ENCODE measurements around the gene STC2. TPM values are rescaled to one million over a fixed set of nuclear protein-coding genes. Genes with fewer than 3 reads are reported as not detected.

Gene STC2
- total and polyA plus RNA-seq, 4 donors, result 0.79 to 2.2 (median 1.8) TPM

- H3K27me3 ChIP-seq (ENCODE audit: control insufficient read depth, insufficient read depth, low read length), result peaks cover 5% of the 10 kb centered on the region
- WGBS (ENCODE audit: insufficient coverage), result 78% methylated on average over 7 of the region's 12 CpGs
- DNase-seq (ENCODE audit: low read depth in 4 of 6, low spot score in 6 of 6), result no peak
- H3K27ac ChIP-seq (ENCODE audit: low read depth, low read length), result no peak overlapping the region
- H3K36me3 ChIP-seq (ENCODE audit: control insufficient read depth, insufficient read depth, low read length), result peaks cover 4% of the 10 kb centered on the region
- no peaks in the 10 kb centered on the region for H3K9me3 ChIP-seq (ENCODE audit: control insufficient read depth, insufficient read depth, low read length)
- peaks cover 35% of the 10 kb centered on the region for H3K4me1 ChIP-seq (ENCODE audit: control insufficient read depth, insufficient read depth, low read length)
- H3K4me3 ChIP-seq (ENCODE audit: low read depth, low read length), result no peak overlapping the region
These were observed 13.9 kb downstream of the STC2 start for GRCh38 chr5:173314166-173314952.

GRCh38 chr5:173313351-173313801, 14.8 kb downstream of the STC2 start:
- WGBS (ENCODE audit: insufficient coverage), result 64% methylated on average over 1 of the region's 3 CpGs
- Histone ChIP-seq H3K4me3 (ENCODE audit: low read depth, low read length) (no peak overlapping the region), H3K27ac (ENCODE audit: low read depth, low read length) (no peak overlapping the region), H3K27me3 (ENCODE audit: control insufficient read depth, insufficient read depth, low read length) (peaks cover 5% of the 10 kb centered on the region), H3K36me3 (ENCODE audit: control insufficient read depth, insufficient read depth, low read length) (peaks cover 4% of the 10 kb centered on the region), H3K4me1 (ENCODE audit: control insufficient read depth, insufficient read depth, low read length) (peaks cover 35% of the 10 kb centered on the region), H3K9me3 (ENCODE audit: control insufficient read depth, insufficient read depth, low read length) (no peaks in the 10 kb centered on the region)
- no peak for DNase-seq (ENCODE audit: low read depth in 4 of 6, low spot score in 6 of 6)

GRCh38 chr5:173312821-173313220, 15.4 kb downstream of the STC2 start:
- no peak for DNase-seq (ENCODE audit: low read depth in 4 of 6, low spot score in 6 of 6)
- Histone ChIP-seq H3K27ac (ENCODE audit: low read depth, low read length) (no peak overlapping the region), H3K4me1 (ENCODE audit: control insufficient read depth, insufficient read depth, low read length) (peaks cover 35% of the 10 kb centered on the region), H3K36me3 (ENCODE audit: control insufficient read depth, insufficient read depth, low read length) (peaks cover 1% of the 10 kb centered on the region), H3K27me3 (ENCODE audit: control insufficient read depth, insufficient read depth, low read length) (peaks cover 5% of the 10 kb centered on the region), H3K9me3 (ENCODE audit: control insufficient read depth, insufficient read depth, low read length) (peaks cover 2% of the 10 kb centered on the region), H3K4me3 (ENCODE audit: low read depth, low read length) (no peak overlapping the region)
- WGBS (ENCODE audit: insufficient coverage), result 100% methylated on average over 1 of the region's 3 CpGs

GRCh38 chr5:173311818-173312585, 16.2 kb downstream of the STC2 start:
- H3K27ac ChIP-seq (ENCODE audit: low read depth, low read length), result no peak overlapping the region
- H3K4me1 ChIP-seq (ENCODE audit: control insufficient read depth, insufficient read depth, low read length), result peaks cover 35% of the 10 kb centered on the region
- H3K9me3 ChIP-seq (ENCODE audit: control insufficient read depth, insufficient read depth, low read length), result peaks cover 2% of the 10 kb centered on the region
- no peak overlapping the region for H3K4me3 ChIP-seq (ENCODE audit: low read depth, low read length)
- 93% methylated on average over 3 of the region's 9 CpGs for WGBS (ENCODE audit: insufficient coverage)
- no peaks in the 10 kb centered on the region for H3K36me3 ChIP-seq (ENCODE audit: control insufficient read depth, insufficient read depth, low read length)
- H3K27me3 ChIP-seq (ENCODE audit: control insufficient read depth, insufficient read depth, low read length), result peaks cover 5% of the 10 kb centered on the region
- no peak for DNase-seq (ENCODE audit: low read depth in 4 of 6, low spot score in 6 of 6)

GRCh38 chr5:173310861-173311785, 17.1 kb downstream of the STC2 start:
- peak in 2 of 6 donors; percentile 67 to 90 for DNase-seq (ENCODE audit: low read depth in 4 of 6, low spot score in 6 of 6)

GRCh38 chr5:173310218-173310769, 17.9 kb downstream of the STC2 start:
- H3K4me1 ChIP-seq (ENCODE audit: control insufficient read depth, insufficient read depth, low read length), result peaks cover 22% of the 10 kb centered on the region
- no peak overlapping the region for H3K4me3 ChIP-seq (ENCODE audit: low read depth, low read length)
- WGBS (ENCODE audit: insufficient coverage), result 69% methylated on average over 4 of the region's 8 CpGs
- no peaks in the 10 kb centered on the region for H3K36me3 ChIP-seq (ENCODE audit: control insufficient read depth, insufficient read depth, low read length)
- no peak overlapping the region for H3K27ac ChIP-seq (ENCODE audit: low read depth, low read length)
- H3K9me3 ChIP-seq (ENCODE audit: control insufficient read depth, insufficient read depth, low read length), result peaks cover 2% of the 10 kb centered on the region
- no peak for DNase-seq (ENCODE audit: low read depth in 4 of 6, low spot score in 6 of 6)
- peaks cover 5% of the 10 kb centered on the region for H3K27me3 ChIP-seq (ENCODE audit: control insufficient read depth, insufficient read depth, low read length)

More at GRCh38 chr5:173310861-173311785, 17.1 kb downstream of the STC2 start:
- Histone ChIP-seq H3K4me3 (ENCODE audit: low read depth, low read length) (no peak overlapping the region), H3K36me3 (ENCODE audit: control insufficient read depth, insufficient read depth, low read length) (no peaks in the 10 kb centered on the region), H3K9me3 (ENCODE audit: control insufficient read depth, insufficient read depth, low read length) (peaks cover 2% of the 10 kb centered on the region), H3K27ac (ENCODE audit: low read depth, low read length) (peak overlapping the region; percentile 57), H3K4me1 (ENCODE audit: control insufficient read depth, insufficient read depth, low read length) (peaks cover 30% of the 10 kb centered on the region), H3K27me3 (ENCODE audit: control insufficient read depth, insufficient read depth, low read length) (peaks cover 5% of the 10 kb centered on the region)
- WGBS (ENCODE audit: insufficient coverage), result 45% methylated on average over 9 of the region's 15 CpGs

- 84% methylated on average over 4 of the region's 4 CpGs for WGBS (ENCODE audit: insufficient coverage)
These were observed 18.5 kb downstream of the STC2 start for GRCh38 chr5:173309731-173310130.

GRCh38 chr5:173308226-173308625, 20.0 kb downstream of the STC2 start:
- H3K4me1 ChIP-seq (ENCODE audit: control insufficient read depth, insufficient read depth, low read length), result peaks cover 25% of the 10 kb centered on the region
- H3K4me3 ChIP-seq (ENCODE audit: low read depth, low read length), result no peak overlapping the region
- H3K9me3 ChIP-seq (ENCODE audit: control insufficient read depth, insufficient read depth, low read length), result peaks cover 2% of the 10 kb centered on the region
- DNase-seq (ENCODE audit: low read depth in 4 of 6, low spot score in 6 of 6), result no peak
- no peak overlapping the region for H3K27ac ChIP-seq (ENCODE audit: low read depth, low read length)
- peaks cover 2% of the 10 kb centered on the region for H3K27me3 ChIP-seq (ENCODE audit: control insufficient read depth, insufficient read depth, low read length)
- H3K36me3 ChIP-seq (ENCODE audit: control insufficient read depth, insufficient read depth, low read length), result no peaks in the 10 kb centered on the region

More at GRCh38 chr5:173309731-173310130, 18.5 kb downstream of the STC2 start:
- peaks cover 2% of the 10 kb centered on the region for H3K9me3 ChIP-seq (ENCODE audit: control insufficient read depth, insufficient read depth, low read length)
- H3K27me3 ChIP-seq (ENCODE audit: control insufficient read depth, insufficient read depth, low read length), result peaks cover 5% of the 10 kb centered on the region
- H3K4me3 ChIP-seq (ENCODE audit: low read depth, low read length), result no peak overlapping the region
- no peak for DNase-seq (ENCODE audit: low read depth in 4 of 6, low spot score in 6 of 6)
- no peaks in the 10 kb centered on the region for H3K36me3 ChIP-seq (ENCODE audit: control insufficient read depth, insufficient read depth, low read length)
- no peak overlapping the region for H3K27ac ChIP-seq (ENCODE audit: low read depth, low read length)
- peaks cover 21% of the 10 kb centered on the region for H3K4me1 ChIP-seq (ENCODE audit: control insufficient read depth, insufficient read depth, low read length)

GRCh38 chr5:173307695-173308094, 20.5 kb downstream of the STC2 start:
- peaks cover 25% of the 10 kb centered on the region for H3K4me1 ChIP-seq (ENCODE audit: control insufficient read depth, insufficient read depth, low read length)
- no peak for DNase-seq (ENCODE audit: low read depth in 4 of 6, low spot score in 6 of 6)
- H3K27ac ChIP-seq (ENCODE audit: low read depth, low read length), result no peak overlapping the region
- H3K27me3 ChIP-seq (ENCODE audit: control insufficient read depth, insufficient read depth, low read length), result peaks cover 2% of the 10 kb centered on the region
- peaks cover 2% of the 10 kb centered on the region for H3K9me3 ChIP-seq (ENCODE audit: control insufficient read depth, insufficient read depth, low read length)
- no peaks in the 10 kb centered on the region for H3K36me3 ChIP-seq (ENCODE audit: control insufficient read depth, insufficient read depth, low read length)
- no peak overlapping the region for H3K4me3 ChIP-seq (ENCODE audit: low read depth, low read length)
- 90% methylated on average over 2 of the region's 3 CpGs for WGBS (ENCODE audit: insufficient coverage)
